GM20000 (cell line): Measurements from ENCODE around the gene FLYWCH2.

Source experiments
- DNase-seq: peaks from one replicate; pipeline ENCODE4 v3.0.0; 2012; ENCODE audit warnings: low spot score
- CTCF ChIP-seq: IDR thresholded peaks from 2 replicates; pipeline ENCODE4 v1.5.1; 2012; ENCODE audit warnings: mild to moderate bottlenecking, control low read depth; ENCODE audit errors: extremely low read depth, missing control alignments

The FLYWCH2 gene

DNA sequence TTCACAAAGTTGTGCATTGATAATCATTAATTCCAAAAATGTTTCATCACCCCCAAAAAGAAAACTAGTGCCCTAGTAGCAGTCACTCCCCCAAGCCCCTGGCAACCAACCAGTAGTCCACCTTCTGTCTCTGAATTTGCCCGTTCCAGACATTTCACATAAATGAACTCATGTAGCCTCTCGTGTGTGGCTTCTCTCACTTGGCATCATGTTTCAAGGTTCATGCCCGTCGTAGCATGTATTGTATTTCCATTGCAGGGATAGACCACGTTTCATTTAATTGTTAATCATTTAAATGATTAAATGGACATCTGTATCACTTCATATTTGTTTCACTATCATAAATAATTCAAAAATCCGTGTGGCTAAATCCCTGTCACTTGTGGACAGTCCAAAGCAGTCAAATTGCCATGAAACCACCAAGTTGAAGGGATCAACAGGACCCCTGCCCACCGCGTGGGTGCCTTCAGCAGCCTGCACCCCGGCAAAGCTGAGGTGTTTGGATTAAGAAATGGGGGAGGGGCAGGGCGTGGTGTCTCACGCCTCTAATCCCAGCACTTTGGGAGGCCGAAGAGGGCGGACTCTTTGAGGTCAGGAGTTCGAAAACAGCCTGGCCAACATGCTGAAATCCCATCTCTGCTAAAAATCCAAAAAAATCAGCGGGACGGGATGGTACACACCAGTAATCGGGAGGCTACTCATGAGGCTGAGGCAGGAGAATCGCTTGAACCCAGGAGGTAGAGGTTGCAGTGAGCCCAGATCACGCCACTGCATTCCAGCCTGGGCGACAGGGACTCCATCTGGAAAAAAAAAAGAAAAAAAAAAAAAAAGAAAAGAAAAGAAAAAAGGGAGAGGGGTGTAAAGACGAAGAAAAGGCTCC, 8.7 kb upstream of the FLYWCH2 start:
- DNase-seq: no peak

DNA sequence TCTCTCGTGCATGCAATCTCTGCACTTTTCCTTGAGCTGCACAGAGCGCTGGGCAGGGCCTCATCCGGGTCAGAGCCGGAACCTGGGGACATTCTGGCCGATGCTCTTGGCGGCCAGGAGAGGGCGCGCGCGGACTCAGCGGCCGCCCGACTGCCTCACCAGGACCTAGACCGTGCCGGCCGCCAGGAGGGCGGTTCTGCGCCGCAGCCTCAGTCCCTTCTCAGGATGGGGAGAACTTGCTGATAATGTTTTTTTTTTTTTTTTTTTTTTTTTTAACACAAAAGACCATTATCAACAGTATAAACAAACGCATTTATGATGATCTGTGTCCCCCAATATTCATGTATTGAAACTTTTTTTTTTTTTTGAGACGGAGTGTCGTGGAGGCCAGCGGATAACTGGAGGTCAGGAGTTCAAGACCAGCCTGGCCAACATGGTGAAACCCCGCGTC, 8.1 kb upstream of the FLYWCH2 start:
- DNase-seq: peak; percentile 81

More for the DNA sequence above, 8.7 kb upstream of the FLYWCH2 start:
- no peak for TF ChIP-seq CTCF

DNA sequence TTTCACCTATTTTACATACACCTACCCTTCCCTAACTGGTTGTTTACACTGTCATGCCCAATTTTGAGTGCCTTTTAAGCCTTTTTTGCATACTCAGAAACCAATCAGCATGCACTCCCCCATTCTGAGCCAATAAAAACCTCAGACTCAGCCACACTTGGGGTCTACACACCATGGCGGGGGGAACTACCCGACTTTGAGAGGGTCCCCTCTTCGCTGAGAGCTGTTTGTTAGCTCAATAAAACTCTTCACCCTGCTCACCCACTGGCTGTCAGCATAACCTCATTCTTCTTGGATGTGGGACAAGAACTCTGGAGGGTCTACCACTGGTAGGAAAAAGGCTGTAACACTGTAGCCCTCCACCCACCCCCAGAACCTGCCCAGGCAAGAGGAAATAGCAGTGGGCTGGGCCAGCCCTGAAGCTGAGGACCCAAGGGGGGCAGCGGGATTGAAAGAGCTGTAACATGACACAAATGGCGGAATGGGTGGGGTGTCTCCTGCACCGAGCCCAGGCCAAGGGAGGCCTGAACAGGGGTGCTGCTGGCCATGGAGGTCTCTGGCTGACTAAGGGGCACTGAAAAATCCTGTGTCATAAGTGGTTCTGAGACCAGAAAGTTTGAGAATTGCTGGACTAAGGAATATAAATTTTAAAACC, 3.0 kb upstream of the FLYWCH2 start:
- DNase-seq: no peak
- TF ChIP-seq CTCF: no peak

More for the DNA sequence above, 8.1 kb upstream of the FLYWCH2 start:
- TF ChIP-seq CTCF: peak; percentile 89

GRCh38 chr16:2881783-2882649, 999 bp upstream of the FLYWCH2 start:
- TF ChIP-seq CTCF: no peak
- DNase-seq: no peak

DNA sequence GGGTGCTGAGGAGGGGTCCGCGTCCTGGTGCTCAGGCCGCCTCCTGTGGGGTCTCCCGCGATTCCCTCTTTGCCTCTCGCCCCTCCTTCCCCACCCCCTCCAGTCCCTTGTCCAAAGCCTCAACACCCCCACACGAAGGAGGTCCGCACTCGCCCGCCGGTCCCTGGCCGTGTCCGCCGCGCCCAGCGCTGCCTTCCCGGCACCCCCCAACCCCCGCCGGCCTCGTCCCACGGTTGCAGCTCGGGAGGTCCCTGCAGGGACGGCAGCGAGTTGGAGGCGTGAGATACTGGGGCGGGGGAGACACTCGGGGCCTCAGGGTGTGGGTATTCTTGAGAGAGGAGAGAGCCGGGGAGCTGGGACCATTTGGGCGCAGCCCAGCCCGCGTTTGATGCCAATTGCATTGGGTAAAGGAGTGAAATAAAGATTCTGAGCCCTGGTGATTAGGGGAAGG, 468 bp downstream of the FLYWCH2 start:
- no peak for DNase-seq

DNA sequence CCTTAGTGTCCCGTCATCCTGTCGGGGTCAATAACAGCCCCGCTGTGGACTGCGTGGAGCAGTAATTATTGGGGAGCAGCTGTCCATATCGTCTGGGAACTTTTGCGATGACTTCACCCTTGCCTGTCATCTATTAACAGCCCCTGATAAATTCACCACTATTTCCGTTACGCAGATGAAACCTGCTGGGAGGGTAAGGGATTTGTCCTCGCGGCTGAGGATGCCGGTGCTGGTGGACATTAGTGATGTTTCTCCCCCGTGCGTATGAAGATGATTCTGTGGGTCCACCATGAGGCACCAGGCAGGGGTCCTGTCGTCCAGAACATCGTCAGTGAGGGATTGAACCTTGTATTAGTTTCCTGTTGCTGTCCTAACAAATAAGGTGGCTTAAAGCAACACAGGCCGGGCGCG, 1.0 kb downstream of the FLYWCH2 start:
- DNase-seq: no peak
- TF ChIP-seq CTCF: no peak

More for the DNA sequence above, 468 bp downstream of the FLYWCH2 start:
- TF ChIP-seq CTCF: no peak
